Suppressor macrophage treated with lipopolysaccharide for 1 hour (primary cell): ENCODE results near the gene INPP5A.

Experiments
- DNase-seq, 3 donors: peaks; one replicate each; pipeline ENCODE4 v3.0.0-alpha.2; 2020 to 2022

INPP5A gene

GRCh38 chr10:132711613-132712121, 174.1 kb downstream of the INPP5A start:
- no peak for DNase-seq

GRCh38 chr10:132712291-132712690, 174.7 kb downstream of the INPP5A start:
- no peak for DNase-seq

- DNase-seq, result no peak
Observed at GRCh38 chr10:132712743-132713142, 175.2 kb downstream of the INPP5A start.

GRCh38 chr10:132713421-132714095, 176.0 kb downstream of the INPP5A start:
- DNase-seq, result no peak

GRCh38 chr10:132714096-132714985, 176.8 kb downstream of the INPP5A start:
- DNase-seq, result no peak

- no peak for DNase-seq
Observed at GRCh38 chr10:132714986-132715775, 177.6 kb downstream of the INPP5A start.

- DNase-seq, result no peak
Observed at GRCh38 chr10:132715776-132716680, 178.4 kb downstream of the INPP5A start.

- no peak for DNase-seq
Observed at GRCh38 chr10:132716691-132717490, 179.3 kb downstream of the INPP5A start.

GRCh38 chr10:132721725-132722124, 184.1 kb downstream of the INPP5A start:
- no peak for DNase-seq

- DNase-seq, result no peak
Observed at GRCh38 chr10:132722394-132723329, 185.1 kb downstream of the INPP5A start.

- DNase-seq, result no peak
Observed at GRCh38 chr10:132723330-132723970, 185.9 kb downstream of the INPP5A start.

GRCh38 chr10:132724446-132724845, 186.9 kb downstream of the INPP5A start:
- no peak for DNase-seq

GRCh38 chr10:132725202-132725601, 187.6 kb downstream of the INPP5A start:
- DNase-seq, result no peak

- DNase-seq, result no peak
Observed at GRCh38 chr10:132726194-132726593, 188.6 kb downstream of the INPP5A start.

GRCh38 chr10:132726951-132727350, 189.4 kb downstream of the INPP5A start:
- no peak for DNase-seq

GRCh38 chr10:132727411-132727810, 189.8 kb downstream of the INPP5A start:
- no peak for DNase-seq

GRCh38 chr10:132728321-132728720, 190.7 kb downstream of the INPP5A start:
- DNase-seq, result no peak

GRCh38 chr10:132728741-132729140, 191.2 kb downstream of the INPP5A start:
- DNase-seq, result no peak

- no peak for DNase-seq
Observed at GRCh38 chr10:132729810-132730572, 192.4 kb downstream of the INPP5A start.
